Kidney (tissue), 14 donors: ENCODE results near the gene KLB. TPM values are rescaled to one million over a fixed set of nuclear protein-coding genes. Genes with fewer than 3 reads are reported as not detected.
A peak's percentile ranks its signal among the peaks of the same experiment; 100 is the strongest.

Experiments
- DNase-seq, 5 donors: peaks; one replicate each; pipeline ENCODE4 v3.0.0-alpha.2; 2013 to 2020
- FAIRE-seq: peaks from 2 replicates; lab custom pipeline; 2012; peaks lifted over from hg19 to GRCh38; lab: Jason Lieb, UNC
- H3K27ac ChIP-seq, 2 donors: one replicate each; pipeline ENCODE4 v1.7.0; 2013; ENCODE audit warnings: low read depth in 2 of 2, low read length in 2 of 2, inconsistent platforms in 1 of 2
- H3K27me3 ChIP-seq: one replicate; pipeline ENCODE4 v1.7.1; 2013; ENCODE audit warnings: low read length, inconsistent platforms; ENCODE audit not compliant: control insufficient read depth, insufficient read depth
- H3K36me3 ChIP-seq, 3 donors: one replicate each; pipeline versions ENCODE4 v1.7.0 to v1.7.1; 2013; ENCODE audit warnings: low read length in 3 of 3, control low read depth in 1 of 3, inconsistent platforms in 1 of 3; ENCODE audit not compliant: insufficient read depth in 3 of 3, control insufficient read depth in 2 of 3
- H3K4me1 ChIP-seq, 3 donors: one replicate each; pipeline versions ENCODE4 v1.7.0 to v1.7.1; 2013; ENCODE audit warnings: low read length in 3 of 3, inconsistent platforms in 1 of 3, low read depth in 1 of 3; ENCODE audit not compliant: control insufficient read depth in 2 of 3, insufficient read depth in 2 of 3
- H3K4me3 ChIP-seq, 3 donors: one replicate each; pipeline versions ENCODE4 v1.7.0 to v1.8.1; 2013; ENCODE audit warnings: low read length in 3 of 3, control low read depth in 1 of 3, inconsistent platforms in 1 of 3
- H3K9ac ChIP-seq, 3 donors: one replicate each; pipeline versions ENCODE4 v1.7.0 to v1.7.1; 2013; ENCODE audit warnings: low read length in 3 of 3, control low read depth in 1 of 3, inconsistent platforms in 1 of 3
- H3K9me3 ChIP-seq, 3 donors: one replicate each; pipeline versions ENCODE4 v1.7.0 to v1.7.1; 2013; ENCODE audit warnings: low read length in 3 of 3, control low read depth in 1 of 3, inconsistent platforms in 1 of 3; ENCODE audit not compliant: control insufficient read depth in 2 of 3, insufficient read depth in 1 of 3
- intact Hi-C: fragments of 100-400 bp; cut with DNase I; formaldehyde crosslinking; loops from one replicate; pipeline ENCODE4 v1.11.1; 2022
- polyA plus RNA-seq: library from polyadenylated mRNA; stranded (reverse); fragments of 350-450 nt; fragmentation: Illumina TruSeq; extraction: RNeasy Lipid Tissue Mini Kit (QIAGEN cat#74804); gene quantifications from one replicate; pipeline ENCODE4 v1.2.3, GENCODE V29; 2014; ENCODE audit warnings: low read depth, low replicate concordance; ENCODE audit not compliant: insufficient read depth
- total RNA-seq: library from RNA; stranded (reverse); fragmentation: NEBNext Ultra II Directional; extraction: Animal tissue kit (Norgen Biotek cat#: 25700); gene quantifications from one replicate; pipeline ENCODE4 v1.2.1, GENCODE V29; 2021
- TF ChIP-seq, protein P1 (sequence below): IDR thresholded peaks from 3 replicates; pipeline ENCODE4 v1.5.1; 2012; ENCODE audit warnings: mild to moderate bottlenecking, moderate library complexity, borderline replicate concordance; ENCODE audit not compliant: insufficient read depth; ENCODE audit errors: extremely low read depth
- donor health status: control.
- donor health status: control.
- donor health status: control.
- donor health status: control.
- donor health status: control.
- donor health status: DM: yes; HTN: yes; CAD: no.
- donor health status: Normal renal cell carcinoma (clear cell type).

The KLB gene
- total and polyA plus RNA-seq, 2 donors from 2014 or later, result 0.41 TPM; not detected in 1

DNA sequence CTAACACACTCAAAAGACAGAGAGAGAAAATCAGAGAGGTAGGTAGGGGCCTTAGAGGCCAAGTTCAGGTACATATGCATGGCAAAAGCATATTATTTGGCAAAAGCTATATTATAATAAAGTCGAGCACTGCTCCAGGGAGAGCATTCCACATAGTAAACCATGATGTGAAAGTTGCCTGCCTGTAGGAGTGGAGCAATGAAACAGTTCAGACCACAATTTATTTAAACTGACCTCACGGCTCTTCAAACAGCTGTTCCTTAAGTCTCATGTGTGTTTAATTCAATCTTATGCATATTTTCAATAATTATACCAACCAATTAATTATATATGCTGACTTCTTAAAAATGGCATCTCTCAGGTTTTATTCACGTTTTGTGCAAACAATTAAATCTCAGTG lies 43.9 kb upstream of the KLB start:
- no peak overlapping the region for H3K27ac ChIP-seq
- H3K9me3 ChIP-seq, result no peaks in the 10 kb centered on the region
- TF ChIP-seq, protein P1, sequence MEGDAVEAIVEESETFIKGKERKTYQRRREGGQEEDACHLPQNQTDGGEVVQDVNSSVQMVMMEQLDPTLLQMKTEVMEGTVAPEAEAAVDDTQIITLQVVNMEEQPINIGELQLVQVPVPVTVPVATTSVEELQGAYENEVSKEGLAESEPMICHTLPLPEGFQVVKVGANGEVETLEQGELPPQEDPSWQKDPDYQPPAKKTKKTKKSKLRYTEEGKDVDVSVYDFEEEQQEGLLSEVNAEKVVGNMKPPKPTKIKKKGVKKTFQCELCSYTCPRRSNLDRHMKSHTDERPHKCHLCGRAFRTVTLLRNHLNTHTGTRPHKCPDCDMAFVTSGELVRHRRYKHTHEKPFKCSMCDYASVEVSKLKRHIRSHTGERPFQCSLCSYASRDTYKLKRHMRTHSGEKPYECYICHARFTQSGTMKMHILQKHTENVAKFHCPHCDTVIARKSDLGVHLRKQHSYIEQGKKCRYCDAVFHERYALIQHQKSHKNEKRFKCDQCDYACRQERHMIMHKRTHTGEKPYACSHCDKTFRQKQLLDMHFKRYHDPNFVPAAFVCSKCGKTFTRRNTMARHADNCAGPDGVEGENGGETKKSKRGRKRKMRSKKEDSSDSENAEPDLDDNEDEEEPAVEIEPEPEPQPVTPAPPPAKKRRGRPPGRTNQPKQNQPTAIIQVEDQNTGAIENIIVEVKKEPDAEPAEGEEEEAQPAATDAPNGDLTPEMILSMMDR, result no peak
- DNase-seq, result no peak
- no peak overlapping the region for H3K9ac ChIP-seq
- no peak overlapping the region for H3K4me3 ChIP-seq
- H3K4me1 ChIP-seq, result peaks cover 0 to 2% (median 0%) of the 10 kb centered on the region in 3 donors
- H3K27me3 ChIP-seq, result no peaks in the 10 kb centered on the region
- no peak for FAIRE-seq
- intact Hi-C loops, result no loop called here
- no peaks in the 10 kb centered on the region for H3K36me3 ChIP-seq

DNA sequence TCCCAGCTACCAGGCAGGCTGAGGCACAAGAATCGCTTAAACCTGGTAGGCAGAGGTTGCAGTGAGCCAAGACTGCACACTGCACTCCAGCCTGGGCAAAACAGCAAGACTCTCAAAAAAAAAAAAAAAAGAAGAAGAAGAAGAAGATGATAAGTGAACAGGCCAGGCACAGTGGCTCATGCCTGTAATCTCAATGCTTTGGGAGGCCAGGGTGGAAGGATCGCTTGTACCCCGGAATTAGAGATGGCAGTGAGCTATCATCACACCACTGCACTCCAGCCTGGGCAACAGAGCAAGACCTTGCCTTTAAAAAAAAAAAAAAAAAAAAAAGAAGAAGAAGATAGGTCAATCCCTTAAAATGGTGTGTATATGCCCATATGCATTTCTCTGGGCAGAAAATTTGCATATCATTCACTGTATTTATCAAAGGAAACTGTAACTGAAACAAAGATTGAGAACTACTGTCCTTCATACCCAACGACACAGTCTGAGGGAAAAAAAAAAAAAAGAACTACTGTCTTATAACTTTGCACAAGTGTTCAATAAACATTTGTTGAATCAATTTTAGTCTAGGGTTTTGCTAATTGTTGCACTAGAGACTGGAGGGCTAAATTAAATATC lies 42.8 kb upstream of the KLB start:
- FAIRE-seq (no peak), DNase-seq (no peak)
- Histone ChIP-seq H3K27ac (no peak overlapping the region), H3K9me3 (no peaks in the 10 kb centered on the region), H3K4me3 (no peak overlapping the region), H3K36me3 (no peaks in the 10 kb centered on the region), H3K9ac (no peak overlapping the region), H3K27me3 (no peaks in the 10 kb centered on the region), H3K4me1 (peaks cover 0 to 2% (median 0%) of the 10 kb centered on the region in 3 donors)
- TF ChIP-seq, protein P1, result no peak
- intact Hi-C loops, result no loop called here

DNA sequence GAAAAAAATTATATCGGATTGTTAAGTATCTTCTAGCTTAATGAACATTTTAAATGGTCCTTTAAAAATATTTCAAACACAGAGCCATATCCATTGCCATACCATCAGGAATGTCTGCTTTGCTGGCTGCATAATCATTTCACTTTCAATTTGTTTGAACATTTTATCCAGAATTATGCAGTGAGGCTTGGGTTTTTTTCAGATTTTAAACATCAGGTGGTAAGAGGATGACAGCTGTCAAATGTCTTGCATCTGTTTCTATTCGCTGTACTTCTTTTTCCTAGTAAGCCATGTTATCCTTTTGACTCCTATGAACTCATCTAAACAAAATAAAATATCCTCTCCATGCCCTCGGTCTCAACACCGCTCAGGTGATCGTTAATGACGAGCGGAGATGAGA lies 41.4 kb upstream of the KLB start:
- H3K9me3 ChIP-seq, result no peaks in the 10 kb centered on the region
- no peaks in the 10 kb centered on the region for H3K27me3 ChIP-seq
- no peaks in the 10 kb centered on the region for H3K36me3 ChIP-seq
- peak overlapping the region in 1 of 2 donors; percentile 27 for H3K27ac ChIP-seq
- H3K4me1 ChIP-seq, result peaks cover 0 to 2% (median 0%) of the 10 kb centered on the region in 3 donors
- H3K9ac ChIP-seq, result peak overlapping the region; percentile 55 to 80 (median 57)
- no peak for FAIRE-seq
- intact Hi-C loops, result no loop called here
- DNase-seq, result no peak
- H3K4me3 ChIP-seq, result peak overlapping the region; percentile 77 to 90 (median 89)
- TF ChIP-seq, protein P1, result no peak
